Body of pancreas (tissue), 4 donors: Measurements from ENCODE around the gene GLYATL1. TPM values are rescaled to one million over a fixed set of nuclear protein-coding genes. Genes with fewer than 3 reads are reported as not detected.

Experiments
- ATAC-seq: fragments of 150-250 bp; one replicate; pipeline ENCODE4 v1.9.1; 2016
- DNase-seq, 4 donors: peaks; one replicate each; pipeline ENCODE4 v3.0.0-alpha.2; 2019
- H3K27ac ChIP-seq, 4 donors: fragments of 200-600 bp; sonication (generic); 1 replicate in 3 of 4; 2 replicates in 1 of 4; pipeline versions ENCODE4 v1.5.1 to v1.6.1; 2016 to 2019; ENCODE audit warnings: mild to moderate bottlenecking in 1 of 4, mixed read lengths in 1 of 4, moderate library complexity in 1 of 4
- H3K27me3 ChIP-seq, 2 donors: fragments of 200-600 bp; sonication (generic); one replicate each; pipeline ENCODE4 v1.6.0; 2016; ENCODE audit warnings: mild to moderate bottlenecking in 1 of 2
- H3K36me3 ChIP-seq, 2 donors: fragments of 200-600 bp; sonication (generic); replicated peaks in 1 of 2; 2 replicates each; pipeline ENCODE4 v1.5.1; 2016; ENCODE audit warnings: low read depth in 2 of 2; ENCODE audit not compliant: insufficient read depth in 1 of 2
- H3K4me1 ChIP-seq: fragments of 200-600 bp; sonication (generic); one replicate; pipeline ENCODE4 v1.6.0; 2016
- H3K4me3 ChIP-seq, 2 donors: fragments of 200-600 bp; sonication (generic); 1 replicate in 1 of 2; 2 replicates in 1 of 2; pipeline ENCODE4 v1.5.1; 2016 to 2019
- H3K9me3 ChIP-seq, 3 donors: fragments of 200-600 bp; sonication (generic); 1 replicate in 2 of 3; 2 replicates in 1 of 3; pipeline ENCODE4 v1.5.1; 2016
- POLR2A ChIP-seq, 3 donors: fragments of 450-650 bp; IDR thresholded peaks; one replicate each; pipeline ENCODE4 v1.6.1; 2016; ENCODE audit warnings: antibody characterized with exemption in 3 of 3, mild to moderate bottlenecking in 2 of 3
- WGBS, 2 donors: methylation state at CpG; one replicate each; pipeline ENCODE4 v1.1.5; 2017; 5-methylcytosine and 5-hydroxymethylcytosine counted together
- intact Hi-C: fragments of 100-400 bp; cut with DNase I; formaldehyde crosslinking; loops from one replicate; pipeline ENCODE4 v1.15.1; 2023
- total RNA-seq, 2 donors: library from RNA; depleted of rRNA; stranded (reverse); fragments of >200 nt; gene quantifications; one replicate each; pipeline ENCODE4 v1.1.0, GENCODE V29; 2016
- TF ChIP-seq, protein P1 (sequence below), 7 experiments: fragments of 450-650 bp in 4 of 7; fragments of 200-600 bp in 3 of 7; sonication (generic) in 3 of 7; IDR thresholded peaks; one replicate each; pipeline ENCODE4 v1.5.1; 2016 to 2019; ENCODE audit warnings: antibody characterized with exemption in 7 of 7

The GLYATL1 gene
- total RNA-seq, 2 donors from 2014 or later, result 0.78 TPM; not detected in 1

DNA sequence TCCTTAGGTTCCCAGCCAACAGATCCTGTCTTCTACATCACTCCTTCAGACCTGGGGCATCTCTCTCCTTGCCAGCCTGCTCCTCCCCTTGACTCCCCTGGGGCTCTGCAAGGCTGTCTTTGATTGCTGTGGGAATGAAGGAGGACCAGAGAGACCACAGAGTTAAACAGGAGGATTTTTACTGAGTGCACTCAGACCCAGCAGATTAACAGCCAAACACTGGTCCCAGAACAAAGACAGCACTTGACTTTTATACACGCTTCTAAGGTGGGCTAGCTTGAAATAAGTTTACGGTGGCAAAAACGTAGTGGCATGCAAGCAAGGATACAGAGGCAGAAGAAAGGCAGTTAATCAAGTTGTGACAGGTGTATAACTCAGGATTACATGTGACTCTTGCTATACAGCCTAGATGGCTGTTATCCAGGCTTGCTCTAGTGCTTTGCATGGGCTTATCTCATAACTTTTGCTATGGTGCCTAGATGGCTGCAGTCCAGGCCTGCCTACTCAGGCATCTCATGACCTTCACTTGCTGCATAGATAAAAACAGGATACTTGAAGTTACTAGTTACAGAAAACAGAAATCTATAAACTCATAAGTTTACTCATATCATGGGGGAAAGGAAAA lies 22.0 kb upstream of the GLYATL1 start:
- no peak for ATAC-seq
- H3K9me3 ChIP-seq, result peaks cover 0 to 15% (median 0%) of the 10 kb centered on the region in 3 donors
- WGBS, 2 donors, result 76 to 82% methylated on average over 3 of the region's 3 CpGs
- H3K36me3 ChIP-seq, result no peaks in the 10 kb centered on the region
- intact Hi-C loops, result no loop called here
- no peak overlapping the region for H3K27ac ChIP-seq
- TF ChIP-seq POLR2A (IDR thresholded peaks at IDR 0.05), result no peak
- TF ChIP-seq, protein P1, sequence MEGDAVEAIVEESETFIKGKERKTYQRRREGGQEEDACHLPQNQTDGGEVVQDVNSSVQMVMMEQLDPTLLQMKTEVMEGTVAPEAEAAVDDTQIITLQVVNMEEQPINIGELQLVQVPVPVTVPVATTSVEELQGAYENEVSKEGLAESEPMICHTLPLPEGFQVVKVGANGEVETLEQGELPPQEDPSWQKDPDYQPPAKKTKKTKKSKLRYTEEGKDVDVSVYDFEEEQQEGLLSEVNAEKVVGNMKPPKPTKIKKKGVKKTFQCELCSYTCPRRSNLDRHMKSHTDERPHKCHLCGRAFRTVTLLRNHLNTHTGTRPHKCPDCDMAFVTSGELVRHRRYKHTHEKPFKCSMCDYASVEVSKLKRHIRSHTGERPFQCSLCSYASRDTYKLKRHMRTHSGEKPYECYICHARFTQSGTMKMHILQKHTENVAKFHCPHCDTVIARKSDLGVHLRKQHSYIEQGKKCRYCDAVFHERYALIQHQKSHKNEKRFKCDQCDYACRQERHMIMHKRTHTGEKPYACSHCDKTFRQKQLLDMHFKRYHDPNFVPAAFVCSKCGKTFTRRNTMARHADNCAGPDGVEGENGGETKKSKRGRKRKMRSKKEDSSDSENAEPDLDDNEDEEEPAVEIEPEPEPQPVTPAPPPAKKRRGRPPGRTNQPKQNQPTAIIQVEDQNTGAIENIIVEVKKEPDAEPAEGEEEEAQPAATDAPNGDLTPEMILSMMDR (IDR thresholded peaks at IDR 0.05), result no peak
- no peaks in the 10 kb centered on the region for H3K4me1 ChIP-seq
- DNase-seq, result no peak
- H3K27me3 ChIP-seq, result no peaks in the 10 kb centered on the region
- no peak overlapping the region for H3K4me3 ChIP-seq

DNA sequence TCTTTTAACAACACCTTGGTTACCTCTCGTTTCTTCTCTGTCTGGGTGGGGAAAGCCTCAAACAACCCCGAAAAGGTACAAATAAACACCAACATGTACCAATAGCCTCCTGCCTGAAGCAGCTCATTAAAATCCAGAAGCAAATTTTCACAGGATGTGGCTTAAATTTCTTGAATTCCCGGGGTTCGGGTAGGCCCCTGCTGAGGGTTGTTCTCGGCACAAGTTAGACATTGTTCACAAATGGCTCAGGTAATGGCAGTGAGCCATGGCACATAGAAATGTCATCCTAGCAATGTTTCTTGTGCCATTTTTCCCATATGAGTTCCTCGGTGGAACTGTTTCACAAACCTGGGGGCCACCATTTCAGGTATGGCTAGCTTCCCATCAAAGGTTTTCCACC lies 19.7 kb upstream of the GLYATL1 start:
- no peaks in the 10 kb centered on the region for H3K27me3 ChIP-seq
- 85 to 87% methylated on average over 6 of the region's 6 CpGs for WGBS, 2 donors
- ATAC-seq (no peak), DNase-seq (no peak)
- peaks cover 13% of the 10 kb centered on the region for H3K4me1 ChIP-seq
- H3K4me3 ChIP-seq, result no peak overlapping the region
- H3K36me3 ChIP-seq, result no peaks in the 10 kb centered on the region
- intact Hi-C loops, result no loop called here
- TF ChIP-seq, protein P1 (IDR thresholded peaks at IDR 0.05), result no peak
- peaks cover 0 to 15% (median 0%) of the 10 kb centered on the region in 3 donors for H3K9me3 ChIP-seq
- H3K27ac ChIP-seq, result no peak overlapping the region

DNA sequence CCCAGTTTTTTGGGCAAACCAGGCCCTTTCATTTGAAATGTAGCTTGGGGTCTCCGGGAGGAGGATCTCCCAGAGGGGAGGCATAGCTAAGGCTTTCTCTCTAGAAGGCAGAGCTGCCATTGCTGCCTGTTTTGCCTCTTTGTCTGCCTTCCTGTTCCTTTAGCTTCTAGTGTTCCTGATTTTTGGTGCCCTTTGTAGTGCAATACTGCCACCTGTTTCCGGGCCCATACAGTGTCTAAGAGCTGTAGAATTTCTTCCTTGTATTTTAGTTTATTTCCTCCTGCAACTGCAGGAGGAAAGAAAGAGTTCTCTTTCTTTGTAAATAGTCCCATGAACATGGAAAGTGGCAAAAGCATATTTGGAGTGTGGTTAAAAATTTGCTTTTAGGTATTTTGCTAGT lies 19.3 kb upstream of the GLYATL1 start:
- H3K27ac ChIP-seq, result no peak overlapping the region
- ATAC-seq, result no peak
- H3K27me3 ChIP-seq, result no peaks in the 10 kb centered on the region
- no peak overlapping the region for H3K4me3 ChIP-seq
- WGBS, 2 donors, result 73 to 76% methylated on average over 2 of the region's 2 CpGs
- no peaks in the 10 kb centered on the region for H3K36me3 ChIP-seq
- intact Hi-C loops, result no loop called here
- TF ChIP-seq, protein P1 (IDR thresholded peaks at IDR 0.05), result peak in 1 of 7 experiments; percentile 12
- TF ChIP-seq POLR2A (IDR thresholded peaks at IDR 0.05), result no peak
- H3K9me3 ChIP-seq, result peaks cover 0 to 15% (median 0%) of the 10 kb centered on the region in 3 donors
- no peak for DNase-seq
- H3K4me1 ChIP-seq, result peaks cover 15% of the 10 kb centered on the region

DNA sequence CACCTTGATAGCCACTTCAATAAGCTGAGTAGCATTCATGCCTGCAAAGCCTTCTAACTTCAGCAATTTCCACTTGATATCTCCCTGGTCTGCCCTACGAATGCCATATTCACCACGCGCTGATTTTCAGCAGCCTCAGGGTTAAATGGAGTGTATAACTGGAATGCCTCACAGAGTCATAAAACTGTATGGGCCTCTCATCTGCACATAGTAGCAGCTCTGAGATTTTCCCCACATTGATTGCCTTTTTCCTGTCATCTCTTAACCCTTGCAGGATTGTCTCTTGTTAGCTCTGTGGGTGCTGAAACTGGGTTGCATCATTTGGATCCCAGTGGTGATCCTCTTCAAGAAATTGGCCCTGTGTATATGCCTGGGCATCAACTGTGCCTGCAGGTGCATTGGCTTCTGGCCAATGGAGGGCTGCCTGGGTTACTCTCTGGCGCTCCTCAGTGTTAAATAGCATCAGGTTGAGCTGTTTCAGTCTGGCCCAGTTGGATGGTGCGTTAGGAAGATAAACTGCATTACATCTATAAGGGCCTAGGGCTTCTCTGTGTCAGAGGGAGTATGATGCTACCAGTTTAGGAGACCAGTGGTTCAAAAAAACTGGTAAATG lies 17.4 kb upstream of the GLYATL1 start:
- TF ChIP-seq POLR2A (IDR thresholded peaks at IDR 0.05), result no peak
- TF ChIP-seq, protein P1 (IDR thresholded peaks at IDR 0.05), result no peak
- no peak for ATAC-seq
- intact Hi-C loops, result no loop called here
- Histone ChIP-seq H3K27ac (no peak overlapping the region), H3K9me3 (peaks cover 0 to 8% (median 0%) of the 10 kb centered on the region in 3 donors), H3K36me3 (no peaks in the 10 kb centered on the region), H3K4me1 (peaks cover 15% of the 10 kb centered on the region), H3K4me3 (no peak overlapping the region), H3K27me3 (no peaks in the 10 kb centered on the region)
- 77 to 80% methylated on average over 5 of the region's 5 CpGs for WGBS, 2 donors
- DNase-seq, result no peak

DNA sequence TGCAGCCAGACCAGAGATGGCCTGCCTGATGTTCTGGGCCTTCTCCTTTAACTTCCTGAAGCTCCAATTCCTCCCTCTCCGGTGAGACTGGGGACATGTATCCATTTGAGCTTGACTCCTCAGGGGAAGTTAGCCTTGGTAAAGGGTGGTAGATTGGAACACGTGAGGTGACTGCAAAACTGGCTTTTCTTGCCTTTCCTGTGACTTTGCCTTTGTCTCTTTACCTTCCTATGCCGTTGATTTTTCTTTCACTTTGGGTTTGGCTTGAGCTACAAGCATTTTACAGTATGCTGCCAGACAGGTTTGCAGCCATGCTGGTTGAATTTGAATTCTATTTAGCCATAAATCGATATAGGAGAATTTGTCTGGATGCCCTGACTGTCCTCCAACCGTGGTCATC lies 16.8 kb upstream of the GLYATL1 start:
- no peak overlapping the region for H3K27ac ChIP-seq
- intact Hi-C loops, result no loop called here
- peaks cover 0 to 2% (median 0%) of the 10 kb centered on the region in 3 donors for H3K9me3 ChIP-seq
- 31 to 44% methylated on average over 5 of the region's 5 CpGs for WGBS, 2 donors
- TF ChIP-seq, protein P1 (IDR thresholded peaks at IDR 0.05), result no peak
- no peak for TF ChIP-seq POLR2A (IDR thresholded peaks at IDR 0.05)
- no peak overlapping the region for H3K4me3 ChIP-seq
- H3K4me1 ChIP-seq, result peaks cover 19% of the 10 kb centered on the region
- ATAC-seq, result no peak
- H3K27me3 ChIP-seq, result no peaks in the 10 kb centered on the region
- no peaks in the 10 kb centered on the region for H3K36me3 ChIP-seq
- no peak for DNase-seq
